GM19099 (cell line): Measurements from ENCODE around the gene RPL32.
A peak's percentile ranks its signal among the peaks of the same experiment; 100 is the strongest.

Source experiments
- POLR2A ChIP-seq: IDR thresholded peaks from 3 replicates; pipeline ENCODE4 v1.6.1; 2011; ENCODE audit warnings: low read depth; ENCODE audit not compliant: insufficient read length; ENCODE audit errors: extremely low read depth

The RPL32 gene

DNA sequence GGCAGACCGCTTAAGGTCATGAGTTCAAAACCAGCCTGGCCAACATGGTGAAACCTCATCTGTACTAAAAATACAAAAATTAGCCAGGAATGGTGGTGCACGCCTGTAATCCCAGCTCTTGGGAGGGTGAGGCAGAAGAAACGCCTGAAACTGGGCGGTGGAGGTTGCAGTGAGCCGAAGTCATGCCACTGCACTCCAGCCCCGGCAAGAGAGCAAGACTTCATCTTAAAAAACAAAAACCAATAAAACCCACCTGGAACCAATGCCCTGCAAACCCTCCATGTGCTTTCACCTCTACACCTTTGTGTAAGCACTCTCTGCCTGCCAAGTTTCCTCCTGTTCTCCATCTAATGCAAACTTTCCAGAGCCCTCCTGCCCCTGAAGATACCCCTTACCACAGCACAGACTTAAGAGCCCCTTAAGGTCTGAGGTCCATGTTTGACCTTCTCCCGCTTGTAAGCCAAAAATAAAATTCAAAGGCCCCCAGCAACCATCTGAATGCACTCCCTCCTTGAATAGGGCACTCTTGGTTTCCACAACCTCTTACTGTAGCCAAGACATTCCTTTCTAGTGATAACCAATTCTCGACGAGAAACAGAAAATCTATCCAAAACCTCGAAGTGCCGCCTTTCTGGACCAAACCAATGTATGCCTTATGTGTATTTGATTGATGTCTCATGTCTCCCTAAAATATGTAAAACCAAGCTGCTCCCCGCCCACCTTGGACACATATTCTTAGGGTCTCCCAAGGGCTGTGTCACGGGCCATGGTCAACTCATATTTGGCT, 3.0 kb downstream of the RPL32 start:
- TF ChIP-seq POLR2A = no peak

DNA sequence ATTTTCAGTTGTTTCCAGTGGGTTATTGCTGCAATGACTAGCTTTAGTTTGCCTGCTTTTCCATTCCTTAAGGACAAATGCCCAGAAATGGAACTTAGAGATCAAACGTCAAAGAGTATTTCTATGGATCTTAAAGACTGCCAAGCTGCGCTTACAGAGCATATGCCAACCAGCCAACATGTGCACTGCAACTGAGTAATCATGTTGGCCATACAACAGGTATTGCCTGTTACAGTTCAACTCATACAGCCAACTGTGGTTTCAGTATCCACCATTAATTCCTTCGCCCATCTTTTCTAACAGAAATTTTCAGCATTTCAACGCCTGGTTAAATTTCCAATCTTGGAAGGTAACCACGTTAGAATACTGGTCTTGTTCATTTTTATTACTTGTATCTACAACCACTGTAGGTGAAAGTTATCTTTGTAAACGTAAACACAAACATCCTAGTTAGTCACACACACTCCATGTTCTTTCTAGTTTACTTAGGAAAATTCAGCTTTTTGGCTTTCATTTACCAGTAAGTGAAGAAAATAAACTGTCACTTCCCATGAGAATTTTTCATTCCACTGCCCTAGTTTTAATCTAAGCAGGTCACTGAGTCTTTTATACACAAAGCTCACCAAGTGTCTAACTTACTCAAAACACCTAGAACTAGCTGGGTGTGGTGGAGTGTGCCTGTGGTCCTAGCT, 3.9 kb downstream of the RPL32 start:
- TF ChIP-seq POLR2A = no peak

DNA sequence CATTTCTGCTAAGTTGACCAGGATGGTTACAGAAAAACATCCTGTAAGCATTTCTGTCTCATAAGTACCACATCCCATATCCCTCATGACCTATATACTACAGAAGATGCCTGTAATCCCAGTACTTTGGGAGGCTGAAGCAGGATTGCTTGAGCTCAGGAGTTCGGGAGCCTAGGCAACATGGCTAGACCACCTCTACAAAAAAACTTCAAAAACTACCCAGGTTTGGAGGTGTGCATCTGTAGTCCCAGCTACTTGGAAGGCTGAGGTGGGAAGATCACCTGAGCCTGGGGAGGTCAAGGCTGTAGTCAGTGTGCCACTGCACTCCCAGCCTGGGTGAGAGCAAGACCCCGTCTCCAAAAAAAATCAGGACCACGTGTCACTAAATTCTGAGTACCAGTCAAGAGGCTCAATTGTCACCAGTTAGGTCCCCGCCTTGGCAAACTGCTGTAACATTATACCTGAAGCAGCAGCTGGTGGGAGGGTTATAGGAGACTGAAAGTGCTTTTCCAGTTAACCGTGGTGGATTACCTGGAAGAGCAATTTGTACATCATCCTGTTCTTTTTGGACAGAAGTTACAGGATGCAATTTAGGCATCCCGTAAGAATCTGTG, 6.2 kb downstream of the RPL32 start:
- TF ChIP-seq POLR2A = no peak

DNA sequence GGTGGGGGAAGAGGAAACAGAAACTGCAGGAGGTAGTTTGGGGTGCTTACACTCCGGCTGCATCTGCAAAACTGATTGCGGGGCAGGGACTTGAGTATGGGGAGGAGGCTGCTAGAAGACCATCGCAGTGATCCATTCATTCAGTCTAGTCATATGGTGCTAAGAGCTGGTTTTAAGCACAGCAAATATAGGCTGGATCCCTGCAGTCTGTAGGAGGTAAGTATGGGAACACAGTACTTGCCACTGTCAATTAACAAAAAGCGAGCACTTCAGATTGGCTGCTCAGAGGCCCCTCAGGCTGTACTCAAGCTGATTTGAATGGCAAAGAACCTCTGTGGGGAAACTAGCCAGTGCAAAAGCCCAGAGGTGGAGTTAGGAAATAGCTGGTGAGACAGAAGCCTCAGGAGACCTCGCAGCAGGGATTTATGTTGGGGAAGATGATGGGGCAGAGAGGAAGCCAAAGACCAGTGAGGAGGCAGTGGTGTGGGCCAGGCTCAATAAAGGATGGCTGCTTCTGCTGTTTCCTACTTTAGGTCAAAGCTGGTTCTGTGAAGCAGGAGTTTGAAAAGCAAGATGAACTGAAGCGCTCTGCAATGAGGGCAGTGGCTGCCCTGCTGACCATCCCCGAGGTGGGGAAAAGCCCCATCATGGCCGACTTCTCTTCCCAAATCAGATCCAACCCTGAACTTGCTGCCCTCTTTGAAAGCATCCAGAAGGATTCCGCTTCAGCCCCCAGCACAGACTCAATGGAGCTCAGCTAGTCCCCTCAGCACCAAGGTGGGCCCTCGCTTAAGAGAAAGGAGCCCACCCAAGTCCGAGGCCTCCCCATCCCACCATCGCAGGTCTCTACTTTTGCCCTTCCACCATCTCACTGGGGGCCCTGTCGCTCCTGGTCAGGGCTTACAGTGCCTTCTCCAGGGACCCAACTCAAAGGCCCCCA, 7.9 kb downstream of the RPL32 start:
- peak; percentile 42 for TF ChIP-seq POLR2A

DNA sequence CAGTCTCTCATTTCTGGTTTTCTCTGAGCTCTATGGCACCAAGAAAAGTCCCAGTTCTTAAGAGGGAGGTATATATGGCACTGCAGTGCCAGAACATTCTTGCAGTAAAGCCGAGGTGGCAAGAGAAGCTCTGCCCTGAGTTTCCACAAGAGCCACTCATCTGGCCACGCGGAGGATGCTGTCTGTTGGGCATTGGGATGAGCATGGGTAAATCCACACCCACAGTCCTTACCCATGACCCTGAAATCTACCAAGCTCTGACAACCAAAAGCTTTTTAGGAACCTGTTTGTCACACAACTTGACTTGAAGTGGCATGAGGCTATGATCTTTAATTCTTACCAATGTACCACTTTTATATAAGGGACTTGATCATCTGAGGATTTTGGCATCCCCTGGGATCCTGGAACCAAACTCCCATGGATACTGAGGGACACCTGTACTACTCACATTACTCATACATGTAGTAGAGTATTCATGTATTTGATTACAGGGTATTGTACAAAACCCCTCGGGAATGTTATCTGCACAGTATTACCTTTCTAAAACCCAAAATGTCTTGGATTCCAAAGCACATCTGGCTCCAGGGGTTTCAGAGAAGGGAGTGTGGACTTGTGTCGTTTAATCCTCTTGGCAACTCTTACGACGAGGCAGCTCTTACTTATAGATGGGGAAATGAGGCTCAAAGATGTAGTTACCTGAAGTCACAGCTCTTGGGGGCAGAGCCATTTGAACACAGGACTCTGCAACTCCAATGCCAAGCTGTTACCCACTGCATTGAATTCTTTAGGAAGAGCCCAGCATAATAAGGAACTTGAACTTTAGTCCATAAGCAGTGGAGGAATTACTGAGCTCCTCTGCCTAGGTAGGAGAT, 8.8 kb downstream of the RPL32 start:
- TF ChIP-seq POLR2A = peak; percentile 25

DNA sequence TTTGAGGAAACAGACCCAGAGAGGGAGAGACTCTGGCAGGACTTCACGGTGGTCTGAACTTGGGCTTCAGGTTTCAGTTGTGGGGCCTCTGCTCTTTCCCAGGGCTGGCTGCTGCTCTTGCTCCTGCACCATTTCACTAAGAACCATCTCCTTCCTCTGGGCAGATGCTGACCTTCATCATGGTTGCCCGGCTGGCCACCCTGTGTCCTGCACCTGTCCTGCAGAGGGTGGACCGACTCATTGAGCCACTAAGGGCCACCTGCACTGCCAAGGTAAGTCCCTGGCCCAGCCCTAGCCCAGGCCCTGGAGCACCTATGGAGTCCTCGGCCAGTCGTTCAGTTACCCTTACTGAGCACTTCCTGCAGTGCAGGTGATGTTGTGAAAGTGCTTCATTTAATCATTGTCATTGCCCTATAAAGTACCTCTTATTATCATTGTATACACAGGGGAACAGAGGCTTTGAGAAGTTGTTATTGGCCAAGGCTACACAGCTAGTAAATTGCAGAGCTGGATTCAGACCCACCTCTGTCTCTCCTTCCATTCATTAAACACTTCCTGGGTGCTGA, 10.0 kb downstream of the RPL32 start:
- TF ChIP-seq POLR2A = no peak

DNA sequence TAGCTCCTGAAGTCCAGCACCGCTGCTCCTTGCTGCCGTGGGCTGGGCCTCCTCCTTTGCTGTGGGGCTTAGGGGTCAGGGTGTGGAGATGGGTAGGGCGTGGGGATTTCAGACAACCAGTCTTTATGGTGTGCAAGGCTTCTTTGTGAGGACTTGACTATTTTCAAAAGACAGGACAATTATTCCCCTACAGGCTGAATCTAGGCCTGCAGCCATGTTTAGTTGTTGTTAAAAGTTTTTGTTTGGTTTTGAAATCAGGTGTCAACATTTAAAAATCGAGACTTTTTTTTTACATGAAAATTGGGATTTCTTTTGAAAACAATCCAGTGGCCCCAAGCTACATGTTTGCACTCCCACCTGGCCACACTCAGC, 10.6 kb downstream of the RPL32 start:
- TF ChIP-seq POLR2A = no peak

DNA sequence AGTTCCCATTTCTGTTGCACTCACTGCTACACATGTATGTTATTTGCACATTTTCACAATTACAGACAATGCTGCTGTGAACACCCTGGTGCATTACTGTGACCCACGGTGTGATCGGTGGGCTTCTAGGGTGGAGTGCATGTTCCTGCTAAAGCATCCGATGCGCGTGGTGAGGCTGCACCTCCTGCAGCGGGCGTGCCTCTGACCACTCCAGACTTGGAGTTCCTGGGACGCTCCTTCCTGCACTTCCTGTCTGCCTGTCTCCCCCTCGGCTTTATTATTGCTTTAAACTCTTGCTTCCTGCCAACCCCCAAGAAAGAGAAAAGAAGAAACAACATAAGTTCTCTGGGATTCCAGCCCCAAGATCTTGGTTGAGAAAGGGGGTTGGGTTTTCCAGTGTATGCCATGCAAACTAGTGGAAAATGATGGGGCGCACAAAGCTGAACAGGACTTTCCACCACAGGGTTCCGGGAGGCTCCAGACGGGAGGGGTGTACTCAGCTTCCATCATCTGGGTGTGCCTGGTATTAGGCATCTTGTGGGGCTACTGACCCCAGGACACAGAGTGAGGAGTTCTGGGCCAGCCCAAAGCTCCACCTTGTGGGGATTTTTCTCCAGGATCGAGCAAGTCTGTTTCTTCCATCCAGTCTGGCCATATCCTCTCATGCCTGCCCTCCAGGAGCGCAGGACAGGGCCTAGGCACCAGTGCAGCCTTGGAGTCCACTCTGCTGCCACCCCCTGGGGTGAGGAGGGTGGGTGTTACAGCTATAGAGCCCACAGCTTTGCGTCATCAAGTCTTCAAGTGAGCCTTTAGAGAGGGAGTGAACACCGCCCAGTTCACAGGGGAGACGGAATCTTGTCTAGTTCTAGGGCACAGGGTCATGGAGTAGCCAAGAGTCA, 11.2 kb downstream of the RPL32 start:
- TF ChIP-seq POLR2A = peak; percentile 14

DNA sequence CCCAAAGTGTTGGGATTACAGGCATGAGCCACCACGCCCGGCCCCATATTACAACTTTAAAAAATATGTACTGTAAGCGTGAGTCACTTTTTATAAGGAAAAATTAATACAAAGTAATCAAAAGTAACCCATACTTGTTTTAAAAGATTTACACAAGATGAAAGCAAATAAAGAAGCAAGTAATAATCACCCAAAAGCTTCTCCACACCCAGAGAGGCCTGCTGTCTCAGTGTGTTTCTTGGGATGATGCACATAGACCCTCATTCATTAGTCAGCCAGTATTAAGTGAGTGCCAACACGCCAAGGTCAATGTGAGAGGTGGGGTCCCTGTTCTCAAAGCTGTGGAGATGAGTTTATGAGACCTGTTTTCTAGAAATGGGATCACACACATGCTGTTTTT, 12.0 kb downstream of the RPL32 start:
- TF ChIP-seq POLR2A = no peak

DNA sequence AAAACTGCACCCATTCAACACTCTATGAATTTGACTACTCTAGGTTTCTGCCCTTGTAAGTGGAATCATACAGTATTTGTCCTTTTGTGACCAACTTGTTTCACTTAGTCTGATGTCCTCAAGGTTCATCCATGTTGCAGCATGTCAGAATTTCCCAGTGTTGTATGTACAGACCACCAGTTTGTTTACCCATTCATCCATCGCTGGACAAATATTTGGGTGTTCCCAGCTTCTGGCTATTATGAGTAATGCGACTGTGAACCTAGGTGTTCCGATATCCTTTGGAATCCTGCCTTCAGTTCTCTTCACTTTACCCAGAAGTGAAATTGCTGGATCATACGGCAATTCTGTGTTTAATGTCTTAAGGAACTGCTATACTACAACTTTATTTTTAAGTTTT, 12.6 kb downstream of the RPL32 start:
- no peak for TF ChIP-seq POLR2A

DNA sequence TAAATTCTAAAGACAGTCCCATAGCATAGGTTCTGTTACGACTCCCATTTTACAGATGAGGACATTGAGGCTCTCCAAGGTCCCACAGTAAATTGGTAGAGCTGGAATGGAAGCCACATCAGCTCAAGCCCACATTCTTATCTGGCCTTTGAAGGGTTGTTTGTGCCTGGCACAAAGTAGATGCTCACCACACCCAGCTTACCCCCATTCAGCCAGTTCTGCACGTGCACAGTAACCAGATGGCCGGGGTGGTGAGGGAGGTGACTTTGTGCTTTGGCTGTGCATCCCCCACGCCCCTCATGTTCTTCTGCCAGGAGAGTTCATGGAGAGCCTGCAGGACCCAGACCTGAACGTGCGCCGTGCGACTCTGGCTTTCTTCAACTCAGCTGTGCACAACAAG, 16.2 kb downstream of the RPL32 start:
- TF ChIP-seq POLR2A = no peak

DNA sequence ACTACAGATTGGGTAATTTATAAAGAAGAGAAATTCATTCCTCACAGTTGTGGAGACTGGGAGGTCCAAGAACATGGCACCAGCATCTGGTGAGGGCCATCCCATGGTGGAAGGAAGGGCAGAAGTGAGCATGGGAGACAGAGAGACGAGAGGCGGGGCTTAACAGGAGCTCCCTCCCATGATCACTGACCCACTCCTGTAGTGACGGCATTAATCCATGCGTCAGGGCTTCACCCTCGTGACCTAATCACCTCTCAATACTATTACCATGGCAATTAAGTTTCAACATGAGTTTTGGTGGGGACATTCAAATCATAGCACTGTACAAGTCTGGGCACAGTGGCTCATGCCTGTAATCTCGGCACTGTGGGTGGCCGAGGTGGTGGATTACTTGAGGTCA, 17.1 kb downstream of the RPL32 start:
- TF ChIP-seq POLR2A = no peak

DNA sequence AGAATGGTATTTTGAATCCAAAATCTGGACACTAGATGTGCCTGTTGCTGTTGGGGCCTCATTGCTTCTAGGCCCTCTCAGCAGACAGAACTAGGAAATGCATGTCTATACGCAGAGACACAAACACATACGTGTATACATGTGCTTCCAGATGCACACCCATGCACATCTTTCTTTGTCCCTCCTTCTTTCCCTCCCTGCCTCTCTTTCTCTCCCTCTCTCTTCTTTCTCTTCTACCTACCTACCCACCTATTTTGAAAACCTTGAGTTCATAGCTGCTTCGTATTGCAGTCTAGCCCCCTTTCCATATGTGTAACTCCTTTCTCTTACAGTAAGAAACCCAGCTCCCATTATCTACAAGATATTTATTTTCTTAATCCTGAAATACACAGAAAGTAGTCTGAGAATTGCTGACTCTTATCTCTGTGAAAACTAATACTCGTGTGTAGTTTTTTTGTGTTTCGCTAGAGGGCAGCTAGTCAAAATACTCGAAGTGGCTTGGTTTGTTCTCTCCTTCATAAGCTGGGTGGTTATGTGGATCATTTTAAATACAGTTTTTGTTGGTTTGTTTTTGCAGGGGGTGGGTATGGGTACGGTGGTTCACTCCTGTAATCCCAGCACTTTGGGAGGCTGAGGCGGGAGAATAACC, 18.5 kb downstream of the RPL32 start:
- no peak for TF ChIP-seq POLR2A

DNA sequence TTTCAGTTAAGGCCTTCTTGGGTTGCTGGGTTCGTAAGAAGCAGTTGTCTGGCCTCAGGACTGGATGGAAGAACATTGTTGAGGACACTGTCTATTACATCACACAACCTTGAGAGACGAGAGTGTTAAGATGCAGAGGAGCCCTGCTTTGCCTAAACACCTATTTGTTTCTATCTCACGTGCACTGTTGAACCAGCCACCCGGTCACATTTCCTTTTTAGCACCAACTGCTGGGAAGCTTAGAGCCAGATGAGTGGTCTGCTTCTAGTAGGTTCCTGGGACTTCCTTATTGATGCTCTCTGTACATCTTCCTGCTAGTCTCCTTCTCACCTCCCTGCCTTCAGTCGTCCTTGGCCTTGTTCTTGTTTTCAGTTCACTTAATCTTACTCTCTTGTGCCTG, 22.6 kb downstream of the RPL32 start:
- TF ChIP-seq POLR2A = no peak
